Measurements from ENCODE around the gene EYA4. TPM values are rescaled to one million over a fixed set of nuclear protein-coding genes. Genes with fewer than 3 reads are reported as not detected.
"Not testable (repeated sequence)": the region's sequence is repeated elsewhere in the genome, so short reads cannot be mapped to it uniquely, and the experiment has no call there.

Gene EYA4
- total RNA-seq, 1 donor from 2014 or later, result 5.7 TPM

DNA sequence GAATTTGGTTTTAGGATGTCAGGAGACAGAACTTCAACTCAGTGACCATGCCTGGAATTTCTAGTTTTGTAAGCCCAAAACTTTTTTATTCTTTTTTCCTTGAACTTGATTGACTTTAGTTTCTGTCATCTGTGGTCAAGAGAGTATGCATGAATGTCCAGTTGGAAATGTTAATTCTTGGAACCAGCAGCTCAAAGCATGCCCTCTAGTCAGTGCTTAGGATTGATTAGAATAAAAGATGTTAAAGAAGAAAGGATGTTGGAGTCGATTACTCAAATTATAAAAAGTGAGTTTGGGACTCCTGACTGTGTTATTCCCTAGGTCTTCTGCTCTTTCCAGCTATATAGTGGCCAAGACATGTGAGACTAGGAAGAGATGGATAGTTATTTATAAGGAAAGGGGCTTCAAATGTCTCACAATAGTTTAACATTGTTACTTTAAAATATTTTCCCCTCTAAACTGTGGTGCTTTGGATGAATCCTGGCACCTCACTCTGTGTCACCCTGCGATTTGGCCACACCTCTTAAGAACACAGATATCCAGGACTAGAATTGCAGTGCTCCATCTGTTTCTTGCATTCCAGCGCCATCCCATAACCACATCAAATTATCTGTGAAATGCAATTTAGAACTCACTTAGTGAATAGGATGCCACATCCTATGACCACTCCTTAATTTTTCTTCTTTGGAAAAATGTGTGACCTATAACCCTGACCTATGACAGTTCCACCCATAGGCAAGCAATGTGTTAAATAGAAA lies 298.5 kb downstream of the EYA4 start:
- no peak for DNase-seq

DNA sequence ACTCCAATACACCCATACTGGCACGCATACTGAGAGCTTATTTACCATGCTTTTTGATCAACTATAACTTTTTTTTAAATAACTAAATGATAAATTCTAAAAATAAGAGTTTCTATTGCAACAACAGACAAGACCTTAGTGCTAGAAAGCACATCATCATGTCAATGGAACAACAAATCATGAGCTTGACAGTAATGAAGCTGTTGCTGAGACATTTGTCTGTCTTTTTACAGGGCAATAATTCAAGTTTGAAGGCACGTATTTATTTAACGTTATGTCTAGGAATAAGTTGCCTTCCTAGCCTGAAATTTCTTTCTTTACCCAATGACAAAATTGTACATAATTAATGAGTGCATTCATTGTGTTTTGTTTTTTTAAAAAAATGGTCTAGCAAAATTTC lies 299.2 kb downstream of the EYA4 start:
- no peak for DNase-seq

DNA sequence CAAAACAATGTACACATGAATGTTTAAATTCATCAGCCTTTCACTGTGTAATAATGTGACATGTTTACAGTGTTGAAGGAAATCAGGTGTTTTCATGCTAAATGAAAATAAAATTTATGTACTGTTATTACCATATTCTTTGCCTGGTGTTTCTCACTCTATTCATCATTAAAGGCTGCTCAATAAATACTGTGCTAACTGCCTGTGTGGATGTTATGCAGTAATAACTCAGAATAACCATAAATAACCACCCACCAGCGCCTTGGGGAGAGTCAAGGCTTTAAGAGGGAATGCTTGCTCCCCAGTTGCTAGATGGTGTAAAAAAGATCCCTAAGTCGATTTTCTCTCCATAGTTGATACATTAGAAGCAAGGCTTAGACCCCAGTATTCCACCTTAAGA lies 299.9 kb downstream of the EYA4 start:
- no peak for DNase-seq

DNA sequence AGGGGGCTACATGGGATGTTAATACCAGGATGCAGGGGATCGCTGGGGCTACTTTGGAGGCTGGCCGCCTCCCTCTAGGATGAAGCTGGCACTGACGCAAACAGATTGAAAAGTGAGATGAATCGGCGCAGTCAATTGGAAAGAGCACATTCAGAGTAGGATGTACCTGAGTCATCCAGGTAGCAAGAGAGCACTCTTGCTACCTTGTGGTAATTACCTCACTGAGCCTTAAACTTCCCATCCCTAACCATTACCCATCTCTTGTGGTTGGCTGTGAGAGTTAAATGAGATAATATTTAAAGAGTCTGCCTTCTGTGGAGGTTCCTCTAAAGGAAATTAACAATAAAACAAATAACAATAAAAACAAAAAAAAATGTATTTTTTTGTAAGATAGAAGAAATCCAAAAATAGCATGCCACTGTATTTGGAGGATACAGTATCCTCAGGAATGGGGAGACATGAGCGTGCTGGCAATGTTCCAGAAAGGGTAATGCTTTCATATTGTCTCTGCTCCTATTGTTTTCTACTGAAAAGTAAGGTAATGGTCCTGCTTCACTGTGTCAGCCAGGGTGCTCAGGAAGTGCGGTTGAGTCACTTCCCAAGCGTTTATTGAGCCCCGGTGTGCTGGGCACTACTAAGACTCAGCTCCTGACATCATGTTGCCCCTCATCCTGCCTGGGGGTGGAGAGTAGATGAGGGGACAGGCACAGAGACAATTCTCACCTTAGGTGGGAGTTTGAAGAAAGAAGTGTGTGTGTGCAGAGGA lies 301.1 kb downstream of the EYA4 start:
- DNase-seq, result no peak

DNA sequence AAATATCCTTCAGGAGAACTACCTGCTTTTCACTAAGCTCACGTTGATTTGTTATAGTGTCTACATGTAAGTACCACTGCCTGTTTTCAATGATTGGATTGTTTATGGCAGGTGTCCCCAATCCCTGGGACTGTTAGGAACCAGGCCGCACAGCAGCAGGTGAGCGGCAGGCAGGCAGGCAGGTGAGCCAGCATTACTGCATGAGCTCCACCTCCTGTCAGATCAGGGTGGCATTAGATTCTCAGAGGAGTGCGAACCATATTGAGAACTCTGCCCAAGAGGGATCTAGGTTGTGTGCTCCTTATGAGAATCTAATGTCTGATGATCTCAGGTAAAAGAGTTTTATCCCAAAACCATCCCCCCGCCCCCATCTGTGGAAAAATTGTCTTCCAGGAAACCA lies 303.3 kb downstream of the EYA4 start:
- DNase-seq, result no peak

DNA sequence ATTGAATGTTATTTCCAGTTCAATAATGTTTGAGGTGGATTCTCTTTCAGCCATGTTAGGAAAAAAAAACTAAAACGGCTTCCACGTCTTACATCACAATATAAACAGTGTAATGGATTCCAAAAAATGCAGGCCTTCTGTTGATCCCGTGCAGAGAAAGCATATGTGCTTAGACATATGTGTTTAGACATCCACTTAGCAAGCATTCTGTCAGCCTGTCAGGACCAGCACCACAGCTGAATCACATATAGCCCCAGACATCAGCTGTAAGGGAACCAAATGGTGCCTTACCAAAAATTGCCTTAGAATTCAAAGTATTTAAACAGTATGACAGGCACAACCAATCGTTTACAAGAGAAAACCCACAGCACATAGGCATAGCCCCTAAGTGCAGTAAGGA lies 304.9 kb downstream of the EYA4 start:
- DNase-seq, result peak; percentile 47

DNA sequence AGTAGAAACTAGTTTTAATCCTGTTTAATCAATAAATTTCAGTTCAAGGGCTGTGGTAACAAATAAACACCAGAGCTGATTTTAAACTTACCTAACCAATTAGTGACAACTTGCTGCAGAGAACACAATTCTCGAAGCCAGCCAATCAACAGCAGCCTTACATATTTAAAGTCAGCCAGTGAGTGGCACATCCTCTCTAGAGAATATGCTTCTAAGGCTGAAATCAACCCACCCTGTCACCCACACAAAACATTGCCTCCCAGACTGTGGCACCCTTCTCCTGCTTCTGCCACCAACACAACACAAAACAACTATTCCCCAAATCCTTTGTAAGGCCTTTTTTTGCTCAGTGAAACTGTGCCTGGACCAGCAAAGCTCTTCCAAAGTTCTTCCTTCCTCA lies 306.0 kb downstream of the EYA4 start:
- no peak for DNase-seq

DNA sequence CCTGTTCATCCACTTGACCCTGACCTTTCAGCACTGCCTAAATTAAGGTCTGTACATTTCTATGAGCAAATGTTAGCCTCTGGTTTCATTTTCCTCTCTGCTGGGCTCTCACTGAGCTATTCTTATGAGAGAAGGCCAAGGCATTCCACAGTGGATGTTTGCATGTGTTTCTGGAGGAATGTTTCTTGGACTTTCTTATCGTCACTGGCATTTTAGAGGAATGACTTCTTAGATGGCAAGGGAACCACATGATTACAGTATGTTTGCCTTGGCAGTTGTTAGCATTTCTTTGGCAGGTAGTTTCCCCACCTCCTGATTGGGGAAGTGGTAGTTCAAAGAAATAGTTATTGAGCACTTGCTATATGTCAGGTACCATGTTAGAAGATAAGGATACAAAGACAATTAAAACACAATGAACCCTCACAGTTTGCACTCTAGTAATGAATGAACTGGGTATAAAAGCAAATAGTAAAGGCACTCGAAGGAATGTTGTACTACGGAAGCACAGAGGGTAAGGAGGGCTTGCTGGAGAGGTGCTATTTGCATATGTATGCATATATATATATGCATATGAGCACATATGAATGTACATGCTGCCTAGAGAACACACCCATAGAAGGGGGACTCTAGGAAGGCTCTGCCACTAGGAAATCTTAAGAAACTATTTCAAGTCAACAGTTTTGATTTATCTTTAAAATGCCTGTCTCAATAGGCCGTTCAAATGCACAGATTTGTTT lies 307.4 kb downstream of the EYA4 start:
- DNase-seq, result no peak

DNA sequence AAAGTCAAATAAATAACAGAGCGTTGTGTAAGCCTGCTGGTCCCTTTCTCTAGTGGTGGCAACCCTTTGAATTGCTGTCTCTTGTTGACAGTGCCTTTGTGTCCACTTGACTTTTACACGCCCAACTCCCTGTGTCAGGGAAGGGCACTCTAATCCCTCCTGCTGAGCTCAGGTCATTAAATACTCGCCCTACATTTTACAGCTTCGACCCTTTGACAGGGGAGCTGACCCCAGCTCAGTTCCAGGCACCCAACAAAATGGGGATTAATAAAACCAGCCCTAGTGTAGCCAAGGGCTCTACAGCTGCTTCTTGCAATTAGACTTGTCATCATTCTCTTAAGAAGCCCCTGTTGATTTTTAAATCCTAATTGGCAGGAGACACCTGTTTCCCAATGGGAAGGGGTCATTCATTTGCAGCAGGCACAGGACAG lies 308.2 kb downstream of the EYA4 start:
- DNase-seq, result no peak

DNA sequence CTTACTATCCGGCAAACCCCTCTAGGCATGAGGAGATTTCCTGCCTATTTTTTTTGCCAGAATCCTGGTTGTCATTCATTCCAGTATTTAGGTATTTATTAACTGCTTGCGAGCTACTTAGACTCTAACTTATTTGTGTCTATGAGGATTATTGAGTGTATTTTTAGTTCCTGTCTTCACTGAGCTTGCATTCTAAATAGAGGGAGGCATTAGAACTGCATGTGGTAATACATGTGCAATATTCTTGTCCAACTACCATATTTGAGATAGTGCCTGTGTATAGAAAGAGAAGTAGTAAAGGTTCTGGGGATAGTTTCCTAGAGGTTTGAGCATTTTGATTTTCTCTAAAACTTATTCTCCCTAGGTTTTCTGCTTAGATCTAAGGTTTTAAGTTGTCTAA lies 308.9 kb downstream of the EYA4 start:
- no peak for DNase-seq

DNA sequence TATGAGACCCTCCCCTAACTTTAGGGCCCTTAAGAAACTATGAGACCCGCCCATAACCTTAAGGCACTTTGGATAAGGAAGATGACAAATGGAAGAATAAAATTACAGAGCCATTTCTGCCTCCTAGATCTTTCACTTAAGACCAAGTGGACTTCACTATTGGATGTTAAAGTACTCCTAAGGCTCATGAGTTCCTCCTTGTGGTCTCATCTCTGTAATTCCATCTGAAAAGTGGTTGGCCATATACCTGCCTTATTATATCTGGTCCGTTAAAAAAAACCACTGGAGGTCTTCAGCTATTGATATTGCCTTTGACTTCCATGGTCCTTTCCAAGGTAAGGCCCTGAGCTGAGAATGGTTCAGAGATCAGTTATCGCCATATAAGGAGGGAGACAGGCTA lies 310.3 kb downstream of the EYA4 start:
- DNase-seq, result no peak

DNA sequence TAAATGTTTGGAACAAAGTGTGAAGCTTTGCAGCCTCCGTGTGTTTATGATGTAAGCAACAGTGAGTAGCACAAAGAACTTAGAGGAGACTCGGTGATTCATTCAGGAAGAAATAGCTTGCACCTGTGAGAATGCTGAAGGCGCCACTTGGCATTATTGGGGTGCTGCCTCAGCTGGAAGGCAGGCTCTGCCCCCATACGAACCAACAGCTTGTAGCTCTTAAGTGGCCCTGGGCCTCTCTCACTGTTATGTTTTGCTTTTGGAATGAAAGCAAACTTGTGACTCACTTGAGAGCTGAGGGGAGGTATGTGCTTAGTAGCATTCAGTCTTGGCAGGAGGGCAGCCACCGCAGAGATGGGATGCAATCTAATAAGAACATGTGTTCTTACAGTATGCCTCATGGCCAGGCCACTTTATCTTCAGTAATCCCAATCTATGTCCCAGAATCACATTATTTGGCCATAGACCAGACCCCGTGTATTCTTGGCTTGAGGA lies 310.7 kb downstream of the EYA4 start:
- peak; percentile 42 for DNase-seq

DNA sequence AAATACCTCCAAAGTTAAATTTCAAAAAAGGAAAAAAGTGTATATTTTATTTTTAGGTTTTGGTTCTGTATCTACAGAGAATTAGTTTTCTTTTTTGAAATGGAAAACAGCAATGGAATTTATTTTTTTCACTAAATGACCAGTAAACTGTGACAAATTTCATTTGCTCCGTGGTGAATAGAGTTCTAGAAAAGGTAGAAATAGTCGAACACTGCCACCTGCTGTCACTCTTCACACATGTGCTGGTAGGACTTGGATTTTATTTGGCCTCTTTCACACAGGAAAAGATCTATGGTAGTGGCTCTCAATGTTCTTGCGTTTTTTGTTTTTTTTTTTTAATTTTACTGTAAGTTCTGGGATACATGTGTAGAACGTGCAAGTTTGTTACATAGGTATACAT lies 312.5 kb downstream of the EYA4 start:
- DNase-seq, result peak; percentile 4

DNA sequence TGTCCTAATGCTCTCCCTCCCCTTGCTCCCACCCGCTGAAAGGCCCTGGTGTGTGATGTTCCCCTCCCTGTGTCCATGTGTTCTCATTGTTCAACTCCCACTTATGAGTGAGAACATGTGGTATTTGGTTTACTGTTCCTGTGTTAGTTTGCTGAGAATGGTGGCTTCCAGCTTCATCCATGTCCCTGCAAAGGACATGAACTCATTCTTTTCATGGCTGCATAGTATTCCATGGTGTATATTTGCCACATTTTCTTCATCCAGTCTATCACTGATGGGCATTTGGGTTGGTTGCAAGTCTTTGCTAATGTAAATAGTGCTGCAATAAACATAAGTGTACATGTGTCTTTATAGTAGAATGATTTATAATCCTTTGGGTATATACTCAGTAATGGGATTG lies 313.0 kb downstream of the EYA4 start:
- DNase-seq, result not testable (repeated sequence)

DNA sequence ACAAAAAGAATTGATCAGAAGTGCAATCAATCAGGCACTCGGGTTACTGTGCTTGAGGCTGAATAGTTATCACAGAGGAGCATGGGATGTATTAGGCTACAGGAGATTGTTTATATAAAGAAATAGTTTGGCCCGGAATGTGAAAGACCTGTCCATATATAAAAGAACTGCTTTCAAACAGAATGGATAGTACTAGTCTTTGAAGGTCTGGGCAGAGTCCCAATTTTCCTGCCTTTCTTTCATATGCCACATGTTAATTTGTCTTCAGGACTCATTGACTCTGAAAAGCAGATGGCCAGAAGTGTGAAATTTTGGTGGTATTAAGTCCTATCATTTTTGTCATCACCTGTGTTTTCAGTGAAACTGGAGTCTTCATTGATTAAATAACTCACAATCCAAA lies 314.5 kb downstream of the EYA4 start:
- DNase-seq, result no peak

DNA sequence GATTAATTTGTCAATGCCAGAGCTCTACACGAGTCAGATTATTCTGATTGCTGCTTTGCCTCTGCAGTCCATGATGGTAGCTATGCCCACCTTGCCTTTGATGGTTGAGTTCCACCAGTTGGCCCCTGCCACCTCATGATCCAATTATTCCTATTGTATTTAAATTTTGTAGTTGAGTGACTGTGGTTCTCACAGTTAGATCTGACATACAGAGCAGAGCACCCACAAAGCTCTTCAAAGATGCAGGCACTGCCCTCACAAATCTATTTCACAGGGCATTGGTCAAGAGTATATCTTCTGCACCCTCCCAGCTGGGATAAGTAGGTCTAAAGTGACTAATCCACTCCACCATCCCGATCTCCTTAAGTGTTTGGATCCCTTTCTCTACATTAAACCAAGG lies 318.8 kb downstream of the EYA4 start:
- DNase-seq, result no peak

DNA sequence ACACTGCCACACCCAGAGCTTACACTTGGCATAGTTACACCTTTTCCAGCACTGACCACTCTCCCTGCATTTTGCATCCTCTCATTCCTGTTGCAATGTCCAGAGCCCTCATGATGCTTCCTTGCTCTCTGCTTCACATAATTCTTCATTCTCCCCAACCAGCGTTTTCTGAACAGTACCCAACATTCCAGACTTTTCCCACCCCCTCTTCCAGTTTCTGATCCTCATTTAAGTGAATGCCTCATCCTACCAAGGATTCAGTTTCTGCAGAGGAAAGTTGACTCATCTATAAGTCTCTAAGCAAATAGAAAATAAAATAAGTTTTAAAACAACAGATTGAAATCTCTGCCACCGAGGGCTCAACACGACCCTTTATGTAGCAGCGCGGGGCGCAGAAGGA lies 326.5 kb downstream of the EYA4 start:
- no peak for DNase-seq

DNA sequence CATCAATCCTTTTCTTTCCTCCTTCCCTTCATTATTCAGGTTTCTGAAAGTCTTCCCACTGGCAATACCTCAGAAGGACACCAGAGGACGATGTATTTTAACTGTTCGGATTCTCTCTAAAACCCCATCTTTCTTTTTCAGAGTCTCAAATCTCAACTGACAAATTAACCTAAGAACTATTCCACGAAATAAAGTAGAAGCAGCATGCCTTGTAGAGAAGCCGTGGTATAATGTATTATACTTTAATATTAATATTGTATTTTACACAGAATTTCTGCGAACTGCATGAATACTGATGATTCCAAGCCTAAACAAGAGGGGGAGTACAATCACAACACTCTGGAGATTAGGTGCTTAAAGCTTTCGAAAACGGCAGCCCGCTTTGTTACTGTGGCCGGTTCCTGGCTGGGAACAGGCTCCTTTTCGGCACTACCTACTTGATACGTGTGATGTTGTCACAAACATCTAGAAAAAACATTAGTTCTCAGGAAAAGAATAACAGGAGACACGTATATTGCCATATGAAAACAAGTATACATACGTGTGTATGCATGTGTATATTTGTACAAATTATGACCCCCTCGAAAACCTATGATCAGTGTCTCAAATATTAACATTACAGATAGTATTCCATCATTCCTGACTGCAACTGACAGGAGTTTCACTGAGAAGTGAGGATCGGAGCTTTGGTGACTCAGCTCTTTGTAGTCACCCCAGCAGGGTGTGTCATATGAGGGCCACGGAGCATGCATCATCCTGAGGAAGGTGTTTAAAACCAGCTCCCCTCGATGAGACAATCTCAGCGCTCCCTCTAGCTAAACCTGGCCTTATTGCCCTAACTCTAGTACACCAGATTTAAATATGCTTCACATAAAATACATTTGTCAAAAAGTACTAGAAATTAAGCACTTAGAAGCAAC lies 328.1 kb downstream of the EYA4 start:
- peak; percentile 58 for DNase-seq

DNA sequence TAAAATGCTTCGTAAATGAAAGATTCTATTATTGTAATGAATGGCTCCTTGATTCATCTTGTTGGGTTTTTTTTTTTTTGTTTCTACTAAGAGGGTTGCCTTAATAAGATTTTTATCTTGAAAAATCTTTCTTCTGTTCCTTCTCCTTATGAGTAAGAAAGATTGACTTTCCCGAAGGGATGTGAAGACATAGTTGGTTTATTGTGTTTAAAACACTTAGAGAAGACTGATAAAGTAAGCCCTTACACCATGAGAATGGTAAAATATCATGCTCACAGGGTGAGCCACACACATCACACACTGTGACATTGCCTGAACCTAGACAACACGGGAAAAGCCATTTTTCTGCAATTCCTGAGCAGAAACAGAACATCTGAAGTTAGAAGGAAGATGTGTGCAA lies 330.5 kb downstream of the EYA4 start:
- no peak for DNase-seq

DNA sequence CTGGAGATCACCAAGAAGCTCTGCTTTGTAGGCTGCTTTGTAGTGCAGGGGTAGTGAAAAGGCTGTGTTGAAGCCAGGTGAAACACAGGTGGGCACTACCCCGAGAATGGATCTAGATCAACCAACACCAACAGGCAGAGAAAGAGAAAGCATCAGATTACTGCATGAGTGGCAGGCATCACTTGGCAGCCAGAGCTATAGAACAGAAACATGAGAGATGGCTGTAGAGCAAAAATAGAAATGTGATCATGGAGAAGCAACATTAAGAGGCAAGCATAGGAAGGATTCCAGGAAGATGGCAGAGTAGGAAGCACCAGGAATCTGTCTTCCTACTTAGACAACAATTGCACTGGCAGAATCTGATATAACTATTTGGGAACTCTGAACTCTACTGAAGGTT lies 336.7 kb downstream of the EYA4 start:
- DNase-seq, result no peak
